IMR-90 (cell line): ENCODE data around the gene ACOX1.

Source experiments
- ELK1 ChIP-seq: fragments of 150-350 bp; IDR thresholded peaks from 2 replicates; pipeline ENCODE4 v1.6.1; 2016; ENCODE audit warnings: low read depth, mild to moderate bottlenecking, low read length, moderate library complexity, borderline replicate concordance
- MAFK ChIP-seq: IDR thresholded peaks from 2 replicates; pipeline ENCODE4 v1.6.1; 2012; ENCODE audit warnings: low read depth, low read length, improper control_type of control experiment
- POLR2A ChIP-seq: IDR thresholded peaks from 2 replicates; pipeline ENCODE4 v1.6.1; 2012; ENCODE audit warnings: mild to moderate bottlenecking, low read depth, low read length
- SMC3 ChIP-seq: fragments of 150-350 bp; IDR thresholded peaks from 2 replicates; pipeline ENCODE4 v1.6.1; 2016; ENCODE audit warnings: low read depth, mild to moderate bottlenecking, antibody characterized with exemption, low read length, moderate library complexity
- TF ChIP-seq, protein P1 (sequence below): conservative IDR thresholded peaks from 2 replicates; pipeline ENCODE4 v1.5.1; 2012; ENCODE audit warnings: mild to moderate bottlenecking, low read depth, low read length, improper control_type of control experiment

DNA sequence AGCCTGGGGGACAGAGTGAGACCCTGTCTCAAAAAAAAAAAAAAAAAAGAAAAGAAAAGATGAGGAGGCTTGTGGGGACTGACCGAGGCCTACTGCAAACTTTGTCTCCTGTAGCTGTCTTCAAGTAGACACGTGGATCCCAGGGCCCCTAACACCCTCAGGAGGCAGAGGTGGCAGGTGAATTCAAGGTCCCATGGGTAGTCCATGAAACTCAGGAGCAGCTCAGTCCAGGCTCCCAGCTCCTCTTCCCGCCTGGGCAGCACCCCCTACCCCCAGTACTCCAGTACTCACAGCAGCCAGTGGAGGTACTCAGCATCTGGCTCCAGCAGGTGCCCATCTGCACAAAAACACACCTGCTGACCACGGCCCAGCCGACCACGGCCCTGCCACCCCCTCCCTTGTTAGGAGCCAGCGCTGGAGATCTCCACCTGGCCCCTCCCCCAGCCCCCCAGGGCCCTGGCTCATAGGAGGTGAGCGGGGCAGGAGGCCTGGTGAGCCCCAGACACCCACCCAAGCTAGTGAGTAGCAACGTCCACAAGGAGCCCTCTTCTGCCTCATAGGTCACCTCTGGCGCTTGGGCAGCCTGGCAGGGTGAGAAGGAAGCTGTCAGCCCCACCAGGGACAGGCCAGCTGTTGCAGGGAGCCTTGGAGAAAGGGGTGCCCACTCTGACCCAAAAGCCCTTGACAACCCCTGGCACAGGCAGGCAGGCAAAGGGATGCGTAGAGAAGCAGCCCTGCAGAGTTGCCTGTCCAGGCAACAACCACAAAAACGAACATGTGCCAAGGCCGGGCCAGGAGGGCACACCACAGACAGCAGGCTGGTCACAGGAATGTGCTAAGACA is 78.1 kb downstream of the ACOX1 start:
- no peak for TF ChIP-seq POLR2A
- no peak for TF ChIP-seq ELK1
- TF ChIP-seq, protein P1, sequence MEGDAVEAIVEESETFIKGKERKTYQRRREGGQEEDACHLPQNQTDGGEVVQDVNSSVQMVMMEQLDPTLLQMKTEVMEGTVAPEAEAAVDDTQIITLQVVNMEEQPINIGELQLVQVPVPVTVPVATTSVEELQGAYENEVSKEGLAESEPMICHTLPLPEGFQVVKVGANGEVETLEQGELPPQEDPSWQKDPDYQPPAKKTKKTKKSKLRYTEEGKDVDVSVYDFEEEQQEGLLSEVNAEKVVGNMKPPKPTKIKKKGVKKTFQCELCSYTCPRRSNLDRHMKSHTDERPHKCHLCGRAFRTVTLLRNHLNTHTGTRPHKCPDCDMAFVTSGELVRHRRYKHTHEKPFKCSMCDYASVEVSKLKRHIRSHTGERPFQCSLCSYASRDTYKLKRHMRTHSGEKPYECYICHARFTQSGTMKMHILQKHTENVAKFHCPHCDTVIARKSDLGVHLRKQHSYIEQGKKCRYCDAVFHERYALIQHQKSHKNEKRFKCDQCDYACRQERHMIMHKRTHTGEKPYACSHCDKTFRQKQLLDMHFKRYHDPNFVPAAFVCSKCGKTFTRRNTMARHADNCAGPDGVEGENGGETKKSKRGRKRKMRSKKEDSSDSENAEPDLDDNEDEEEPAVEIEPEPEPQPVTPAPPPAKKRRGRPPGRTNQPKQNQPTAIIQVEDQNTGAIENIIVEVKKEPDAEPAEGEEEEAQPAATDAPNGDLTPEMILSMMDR: no peak
- no peak for TF ChIP-seq SMC3
- no peak for TF ChIP-seq MAFK
